H1 (cell line): ENCODE measurements around the gene VIT. TPM values are rescaled to one million over a fixed set of nuclear protein-coding genes. Genes with fewer than 3 reads are reported as not detected.

Source experiments
- CTCF ChIA-PET: fragments of 300-600 bp; sonication (Branson Sonifier 250); formaldehyde crosslinking; loops from one replicate; lab custom pipeline; 2021; ENCODE audit not compliant: partially characterized antibody; lab: Charles Lee
- POLR2A ChIA-PET: fragments of 300-600 bp; sonication (Branson Sonifier 250); formaldehyde crosslinking; loops from one replicate; lab custom pipeline; 2021; ENCODE audit warnings: inconsistent platforms; ENCODE audit not compliant: partially characterized antibody; lab: Charles Lee
- DNase-seq, 2 experiments: peaks; one replicate each; pipeline versions ENCODE4 v3.0.0 to v3.0.0-alpha.2; 2010 to 2022; ENCODE audit warnings: low spot score in 2 of 2, low read depth in 1 of 2, mixed read lengths in 1 of 2
- FAIRE-seq: peaks from 2 replicates; lab custom pipeline; 2011; peaks lifted over from hg19 to GRCh38; lab: Jason Lieb, UNC
- H2AFZ ChIP-seq: 2 replicates; pipeline ENCODE4 v1.8.1; 2012; ENCODE audit warnings: low read length, inconsistent platforms
- H2AK5ac ChIP-seq: 2 replicates; pipeline ENCODE4 v1.6.1; 2013; ENCODE audit warnings: low read depth, low read length
- H2BK120ac ChIP-seq: replicated peaks from 2 replicates; pipeline ENCODE3; 2013; ENCODE audit warnings: low read depth, low read length, inconsistent platforms
- H2BK12ac ChIP-seq: 2 replicates; pipeline ENCODE4 v1.6.1; 2013; ENCODE audit warnings: low read depth, low read length
- H2BK15ac ChIP-seq: 2 replicates; pipeline ENCODE4 v1.6.1; 2013; ENCODE audit warnings: low read length
- H2BK20ac ChIP-seq: 2 replicates; pipeline ENCODE4 v1.6.1; 2013; ENCODE audit warnings: low read length
- H2BK5ac ChIP-seq: 2 replicates; pipeline ENCODE4 v1.6.1; 2013; ENCODE audit warnings: low read depth, low read length
- H3K14ac ChIP-seq: 2 replicates; pipeline ENCODE4 v1.6.1; 2013; ENCODE audit warnings: inconsistent platforms; ENCODE audit not compliant: insufficient read length
- H3K18ac ChIP-seq: 2 replicates; pipeline ENCODE4 v1.6.1; 2013; ENCODE audit warnings: low read length; ENCODE audit errors: extremely low read depth
- H3K23ac ChIP-seq: 2 replicates; pipeline ENCODE4 v1.6.1; 2013; ENCODE audit warnings: inconsistent platforms; ENCODE audit not compliant: insufficient read length
- H3K23me2 ChIP-seq: 2 replicates; pipeline ENCODE4 v1.6.1; 2013; ENCODE audit warnings: low read depth, low read length
- H3K27ac ChIP-seq: 2 replicates; pipeline ENCODE4 v1.6.1; 2011; ENCODE audit warnings: low read depth, low read length, inconsistent platforms
- H3K27me3 ChIP-seq, 4 experiments: replicated peaks in 1 of 4; 1 replicate in 1 of 4; 2 replicates in 3 of 4; pipeline versions ENCODE4 v1.6.1 to v1.8.1; 2011 to 2013; ENCODE audit warnings: low read length in 3 of 4, mild to moderate bottlenecking in 3 of 4, inconsistent platforms in 2 of 4, mixed read lengths in 2 of 4, moderate library complexity in 1 of 4; ENCODE audit not compliant: control insufficient read depth in 3 of 4, insufficient read depth in 3 of 4; ENCODE audit errors: extremely low read depth in 1 of 4
- H3K36me3 ChIP-seq, 4 experiments: 2 replicates each; pipeline versions ENCODE4 v1.6.1 to v1.8.1; 2011 to 2013; ENCODE audit warnings: mild to moderate bottlenecking in 4 of 4, low read length in 3 of 4, moderate library complexity in 2 of 4, control low read depth in 1 of 4, inconsistent platforms in 1 of 4; ENCODE audit not compliant: insufficient read depth in 4 of 4, control insufficient read depth in 2 of 4
- H3K4ac ChIP-seq: replicated peaks from 2 replicates; pipeline ENCODE3; 2013; ENCODE audit warnings: low read length, low read depth, mixed read lengths, inconsistent platforms; ENCODE audit not compliant: insufficient read length
- H3K4me1 ChIP-seq, 4 experiments: replicated peaks in 1 of 4; 1 replicate in 1 of 4; 2 replicates in 3 of 4; pipeline versions ENCODE4 v1.6.1 to v1.8.1; 2011 to 2013; ENCODE audit warnings: low read length in 3 of 4, inconsistent platforms in 2 of 4, mixed read lengths in 1 of 4; ENCODE audit not compliant: insufficient read depth in 4 of 4, control insufficient read depth in 3 of 4
- H3K4me2 ChIP-seq, 2 experiments: 2 replicates each; pipeline versions ENCODE4 v1.6.1 to v1.8.1; 2011 to 2013; ENCODE audit warnings: low read depth in 2 of 2, low read length in 2 of 2, control low read depth in 1 of 2, inconsistent platforms in 1 of 2, mild to moderate bottlenecking in 1 of 2; ENCODE audit not compliant: insufficient read depth in 1 of 2
- H3K4me3 ChIP-seq, 4 experiments: fragments of 200-600, 300-600 bp in 1 of 4; sonication (generic), shearing (Covaris generic), sonication (Bioruptor Twin) in 1 of 4; 2 replicates each; pipeline versions ENCODE4 v1.5.1 to v1.8.1; 2011 to 2016; ENCODE audit warnings: low read length in 4 of 4, low read depth in 3 of 4, control low read depth in 2 of 4, inconsistent platforms in 2 of 4, mild to moderate bottlenecking in 2 of 4, mixed read lengths in 1 of 4, moderate library complexity in 1 of 4; ENCODE audit not compliant: insufficient read depth in 2 of 4; ENCODE audit errors: extremely low read depth in 1 of 4
- H3K56ac ChIP-seq: replicated peaks from 2 replicates; pipeline ENCODE3; 2013; ENCODE audit warnings: low read depth, mild to moderate bottlenecking, mixed read lengths, low read length, inconsistent platforms; ENCODE audit not compliant: insufficient read length
- H3K79me1 ChIP-seq: 2 replicates; pipeline ENCODE4 v1.6.1; 2013; ENCODE audit warnings: low read depth, low read length, control low read depth
- H3K79me2 ChIP-seq, 2 experiments: 2 replicates each; pipeline versions ENCODE4 v1.6.1 to v1.8.1; 2012 to 2013; ENCODE audit warnings: low read length in 2 of 2, mild to moderate bottlenecking in 2 of 2, inconsistent platforms in 1 of 2; ENCODE audit not compliant: insufficient read depth in 2 of 2, control insufficient read depth in 1 of 2
- H3K9ac ChIP-seq, 4 experiments: replicated peaks in 1 of 4; 1 replicate in 1 of 4; 2 replicates in 3 of 4; pipeline versions ENCODE4 v1.6.1 to v1.8.1; 2011 to 2013; ENCODE audit warnings: low read depth in 3 of 4, low read length in 3 of 4, control low read depth in 2 of 4, mild to moderate bottlenecking in 2 of 4, moderate library complexity in 2 of 4, inconsistent platforms in 1 of 4; ENCODE audit errors: extremely low read depth in 1 of 4
- H3K9me3 ChIP-seq, 2 experiments: 2 replicates each; pipeline versions ENCODE4 v1.6.1 to v1.8.1; 2012 to 2013; ENCODE audit warnings: mild to moderate bottlenecking in 2 of 2, moderate library complexity in 2 of 2, control low read depth in 1 of 2, inconsistent platforms in 1 of 2, low read depth in 1 of 2, low read length in 1 of 2, mixed read lengths in 1 of 2; ENCODE audit not compliant: insufficient read depth in 2 of 2
- H4K20me1 ChIP-seq, 2 experiments: replicated peaks in 1 of 2; 2 replicates each; pipeline versions ENCODE3 to v1.8.1; 2011 to 2013; ENCODE audit warnings: inconsistent platforms in 2 of 2, low read length in 2 of 2, mild to moderate bottlenecking in 1 of 2; ENCODE audit not compliant: insufficient read depth in 2 of 2, control insufficient read depth in 1 of 2
- H4K5ac ChIP-seq: 2 replicates; pipeline ENCODE4 v1.6.1; 2013; ENCODE audit warnings: low read length, low read depth, mixed read lengths, inconsistent platforms; ENCODE audit not compliant: insufficient read length
- H4K8ac ChIP-seq: 2 replicates; pipeline ENCODE4 v1.8.0; 2013; ENCODE audit warnings: mild to moderate bottlenecking, moderate library complexity, low read length, inconsistent platforms; ENCODE audit not compliant: insufficient read depth; ENCODE audit errors: extremely low read depth
- H4K91ac ChIP-seq: replicated peaks from 2 replicates; pipeline ENCODE3; 2013; ENCODE audit warnings: low read length, mixed read lengths, inconsistent platforms; ENCODE audit not compliant: insufficient read length
- ASH2L ChIP-seq: fragments of 200-600, 300-600 bp; sonication (generic); IDR thresholded peaks from one replicate; pipeline ENCODE4 v1.7.1; 2017; ENCODE audit warnings: low read length
- CREB1 ChIP-seq: IDR thresholded peaks from 2 replicates; pipeline ENCODE4 v1.6.1; 2012; ENCODE audit warnings: inconsistent platforms
- HDAC2 ChIP-seq, 2 experiments: fragments of 300-600 bp in 1 of 2; sonication (generic) in 1 of 2; IDR thresholded peaks; 2 replicates each; pipeline ENCODE4 v1.6.1; 2011 to 2012; ENCODE audit warnings: low read depth in 2 of 2, low read length in 2 of 2, mild to moderate bottlenecking in 2 of 2, moderate library complexity in 2 of 2, borderline replicate concordance in 1 of 2, inconsistent platforms in 1 of 2
- HDAC6 ChIP-seq: IDR thresholded peaks from one replicate; pipeline ENCODE4 v1.7.1; 2012; ENCODE audit warnings: low read depth, mild to moderate bottlenecking, inconsistent platforms, low read length, moderate library complexity
- JUN ChIP-seq: IDR thresholded peaks from 2 replicates; pipeline ENCODE4 v1.6.1; 2011; ENCODE audit warnings: low read depth, mild to moderate bottlenecking, improper control_type of control experiment, low read length
- KDM5A ChIP-seq: fragments of 200-600 bp; IDR thresholded peaks from 2 replicates; pipeline ENCODE4 v1.7.1; 2012; ENCODE audit warnings: mild to moderate bottlenecking, low read length, inconsistent platforms, mixed read lengths
- POLR2AphosphoS5 ChIP-seq: IDR thresholded peaks from 2 replicates; pipeline ENCODE4 v1.6.1; 2011; ENCODE audit warnings: low read depth, low read length
- RBBP5 ChIP-seq: IDR thresholded peaks from 2 replicates; pipeline ENCODE4 v1.7.1; 2012; ENCODE audit warnings: low read depth, mild to moderate bottlenecking, inconsistent platforms, low read length, moderate library complexity, borderline replicate concordance
- TAF7 ChIP-seq: optimal IDR thresholded peaks from 2 replicates; pipeline ENCODE3; 2011; ENCODE audit warnings: low read depth, mild to moderate bottlenecking, inconsistent platforms, low read length, moderate library complexity, borderline replicate concordance
- YY1 ChIP-seq: IDR thresholded peaks from 2 replicates; pipeline ENCODE4 v1.6.1; 2011; ENCODE audit warnings: low read depth, mild to moderate bottlenecking, low read length
- WGBS, 2 experiments: shearing (Covaris generic) in 1 of 2; methylation state at CpG; one replicate each; pipeline versions ENCODE4 v1.1.6 to v1.1.7; 2013 to 2015; ENCODE audit warnings: low lambda C conversion rate in 2 of 2, mixed read lengths in 2 of 2, inconsistent platforms in 1 of 2, low coverage in 1 of 2, missing lambda C conversion rate in 1 of 2; ENCODE audit not compliant: insufficient replicate concordance in 2 of 2, insufficient coverage in 1 of 2, insufficient read length in 1 of 2; ENCODE audit errors: extremely low coverage in 1 of 2, missing lambda C conversion rate in 1 of 2; 5-methylcytosine and 5-hydroxymethylcytosine counted together
- polyA plus RNA-seq, 7 experiments: library from polyadenylated mRNA; depleted of rRNA in 3 of 7; stranded (reverse) in 5 of 7; unstranded in 2 of 7; fragments of >200 nt in 5 of 7; fragments of 200-250 nt in 2 of 7; gene quantifications; 1 replicate in 5 of 7; 2 replicates in 1 of 7; 4 replicates in 1 of 7; pipeline versions ENCODE4 v1.2.1 to v1.2.3, GENCODE V29; 2011 to 2013; ENCODE audit warnings: missing spikeins in 2 of 7, mixed read lengths in 2 of 7
- total RNA-seq: library from RNA; stranded (reverse); fragmentation: NEBNext Ultra II Directional; extraction: Animal tissue kit (Norgen Biotek cat#: 25700); gene quantifications from 2 replicates; pipeline ENCODE4 v1.2.1, GENCODE V29; 2021
- TF ChIP-seq, protein P1 (sequence below): IDR thresholded peaks from 2 replicates; pipeline ENCODE4 v1.6.1; 2011; ENCODE audit warnings: low read depth, mild to moderate bottlenecking, low read length; ENCODE audit not compliant: insufficient read depth

The VIT gene
- total and polyA plus RNA-seq, 2 of the 8 experiments (the other 6 are each of a cell fraction or from before 2014, with no cell fraction given): 0.03 TPM; not detected in 1

DNA sequence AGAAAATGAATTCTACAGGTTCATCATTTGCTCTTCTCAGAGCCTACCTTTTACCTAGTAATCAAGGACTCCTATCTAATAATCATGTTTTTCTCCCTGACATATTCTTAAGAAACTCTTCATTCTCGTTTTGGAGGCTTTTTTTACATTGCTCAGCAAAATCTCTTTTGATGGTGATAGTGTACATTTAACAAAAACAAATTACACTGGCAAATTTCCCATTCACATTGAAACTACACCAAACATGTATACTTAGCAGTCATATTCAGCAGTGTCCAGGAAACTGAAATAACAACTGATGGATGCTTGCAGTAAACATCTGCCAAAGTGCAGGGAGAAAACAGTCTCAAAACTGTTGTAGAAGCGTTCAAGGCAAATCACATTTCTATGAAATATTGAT is 4.4 kb upstream of the VIT start:
- Histone ChIP-seq H3K79me2 (no peaks in the 10 kb centered on the region), H2BK120ac (no peak overlapping the region), H2BK20ac (no peak overlapping the region), H3K36me3 (peaks cover 0 to 3% (median 0%) of the 10 kb centered on the region in 4 experiments; a peak in 1 of 8 replicates), H2AFZ (no peak overlapping the region), H3K9ac (no peak overlapping the region), H3K18ac (no peak overlapping the region), H2BK12ac (no peak overlapping the region), H3K79me1 (no peaks in the 10 kb centered on the region), H2AK5ac (no peak overlapping the region), H3K9me3 (peaks cover 0 to 8% of the 10 kb centered on the region in 2 experiments; a peak in 1 of 4 replicates), H3K56ac (no peak overlapping the region), H3K4ac (no peak overlapping the region), H3K4me3 (no peak overlapping the region), H4K5ac (no peak overlapping the region), H4K91ac (no peak overlapping the region), H3K14ac (no peak overlapping the region), H3K23me2 (no peaks in the 10 kb centered on the region), H2BK15ac (no peak overlapping the region), H3K4me2 (no peak overlapping the region), H3K27me3 (no peaks in the 10 kb centered on the region), H4K8ac (no peak overlapping the region), H2BK5ac (no peak overlapping the region), H3K4me1 (no peaks in the 10 kb centered on the region), H3K27ac (no peak overlapping the region), H3K23ac (no peak overlapping the region), H4K20me1 (no peaks in the 10 kb centered on the region)
- FAIRE-seq (no peak), DNase-seq (no peak)
- POLR2A ChIA-PET: no interaction called here
- CTCF ChIA-PET: interaction anchor here (0.7 to 1.3 kb wide), 2 partner anchors 9 to 78 kb away, joined by 3 read pairs; no protein-coding TSS in a partner anchor
- TF ChIP-seq HDAC2 (IDR thresholded peaks at IDR 0.05; ENCODE audit: borderline replicate concordance in 1 of 2, low read depth in 2 of 2, low read length in 2 of 2) (no peak), POLR2AphosphoS5 (no peak), KDM5A (no peak), RBBP5 (no peak), JUN (no peak), TAF7 (no peak), HDAC6 (no peak), CREB1 (no peak), YY1 (no peak), ASH2L (no peak)
- TF ChIP-seq, protein P1, sequence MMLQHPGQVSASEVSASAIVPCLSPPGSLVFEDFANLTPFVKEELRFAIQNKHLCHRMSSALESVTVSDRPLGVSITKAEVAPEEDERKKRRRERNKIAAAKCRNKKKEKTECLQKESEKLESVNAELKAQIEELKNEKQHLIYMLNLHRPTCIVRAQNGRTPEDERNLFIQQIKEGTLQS: no peak
- 42% methylated on average over 2 of the region's 2 CpGs; no CpG with 5 or more reads in 1 of the 2 experiments for WGBS, 2 experiments
